SKM-1 treated with dmso at 0.1 percent for 144 hours (cell line): ENCODE data around the gene XYLT2.
"Not testable (repeated sequence)": the region's sequence is repeated elsewhere in the genome, so short reads cannot be mapped to it uniquely, and the experiment has no call there.

ENCODE experiments used
- DNase-seq: peaks from one replicate; lab custom pipeline; 2025; ENCODE audit not compliant: unreplicated experiment; lab: John Stamatoyannopoulos, UW

Gene XYLT2

GRCh38 chr17:50345432-50346312 is at the start of gene XYLT2:
TSS of gene XYLT2 (plus strand) at chr17:50346126. CDS start at chr17:50346141, 15 bp downstream.
- peak; percentile 80 for DNase-seq

- DNase-seq: peak; percentile 60
Observed at GRCh38 chr17:50297407-50297865, 48.5 kb upstream of the XYLT2 start.

GRCh38 chr17:50298018-50298417 is 47.9 kb upstream of the XYLT2 start:
- no peak for DNase-seq

GRCh38 chr17:50299776-50300175 is 46.1 kb upstream of the XYLT2 start:
- no peak for DNase-seq

GRCh38 chr17:50300824-50301223 is 45.1 kb upstream of the XYLT2 start:
- not testable (repeated sequence) for DNase-seq

- peak; percentile 87 for DNase-seq
Observed at GRCh38 chr17:50301891-50302584, 43.9 kb upstream of the XYLT2 start.

- DNase-seq: no peak
Observed at GRCh38 chr17:50303051-50303450, 42.9 kb upstream of the XYLT2 start.

- no peak for DNase-seq
Observed at GRCh38 chr17:50303596-50303995, 42.3 kb upstream of the XYLT2 start.

- DNase-seq: no peak
Observed at GRCh38 chr17:50304781-50305404, 41.0 kb upstream of the XYLT2 start.

GRCh38 chr17:50307654-50308053 is 38.3 kb upstream of the XYLT2 start:
- DNase-seq: peak; percentile 61

- DNase-seq: no peak
Observed at GRCh38 chr17:50308666-50309065, 37.3 kb upstream of the XYLT2 start.

GRCh38 chr17:50310455-50311111 is 35.3 kb upstream of the XYLT2 start:
- DNase-seq: no peak

GRCh38 chr17:50311112-50311460 is 34.8 kb upstream of the XYLT2 start:
- DNase-seq: no peak

- no peak for DNase-seq
Observed at GRCh38 chr17:50311483-50311882, 34.4 kb upstream of the XYLT2 start.

GRCh38 chr17:50312308-50312707 is 33.6 kb upstream of the XYLT2 start:
- no peak for DNase-seq

GRCh38 chr17:50314456-50315011 is 31.4 kb upstream of the XYLT2 start:
- no peak for DNase-seq

GRCh38 chr17:50316016-50316587 is 29.8 kb upstream of the XYLT2 start:
- DNase-seq: no peak

- not testable (repeated sequence) for DNase-seq
Observed at GRCh38 chr17:50316660-50317059, 29.3 kb upstream of the XYLT2 start.

GRCh38 chr17:50317121-50317520 is 28.8 kb upstream of the XYLT2 start:
- DNase-seq: no peak

- DNase-seq: no peak
Observed at GRCh38 chr17:50318501-50319285, 27.2 kb upstream of the XYLT2 start.
